Dermis lymphatic vessel endothelial cell (primary cell): ENCODE data around the gene SLC25A28. TPM values are rescaled to one million over a fixed set of nuclear protein-coding genes. Genes with fewer than 3 reads are reported as not detected.

Experiments used
- total RNA-seq: library from RNA; depleted of rRNA; stranded (reverse); fragments of >200 nt; gene quantifications from 2 replicates; pipeline ENCODE4 v1.2.1, GENCODE V29; 2014

Gene SLC25A28
- total RNA-seq, result 9.8 and 11.9 TPM in 2 replicates

GRCh38 chr10:99619851-99620710, at the start of gene SLC25A28:
SLC25A28 (minus strand) TSS chr10:99620439; CDS start chr10:99620335, 104 bp downstream.

DNA sequence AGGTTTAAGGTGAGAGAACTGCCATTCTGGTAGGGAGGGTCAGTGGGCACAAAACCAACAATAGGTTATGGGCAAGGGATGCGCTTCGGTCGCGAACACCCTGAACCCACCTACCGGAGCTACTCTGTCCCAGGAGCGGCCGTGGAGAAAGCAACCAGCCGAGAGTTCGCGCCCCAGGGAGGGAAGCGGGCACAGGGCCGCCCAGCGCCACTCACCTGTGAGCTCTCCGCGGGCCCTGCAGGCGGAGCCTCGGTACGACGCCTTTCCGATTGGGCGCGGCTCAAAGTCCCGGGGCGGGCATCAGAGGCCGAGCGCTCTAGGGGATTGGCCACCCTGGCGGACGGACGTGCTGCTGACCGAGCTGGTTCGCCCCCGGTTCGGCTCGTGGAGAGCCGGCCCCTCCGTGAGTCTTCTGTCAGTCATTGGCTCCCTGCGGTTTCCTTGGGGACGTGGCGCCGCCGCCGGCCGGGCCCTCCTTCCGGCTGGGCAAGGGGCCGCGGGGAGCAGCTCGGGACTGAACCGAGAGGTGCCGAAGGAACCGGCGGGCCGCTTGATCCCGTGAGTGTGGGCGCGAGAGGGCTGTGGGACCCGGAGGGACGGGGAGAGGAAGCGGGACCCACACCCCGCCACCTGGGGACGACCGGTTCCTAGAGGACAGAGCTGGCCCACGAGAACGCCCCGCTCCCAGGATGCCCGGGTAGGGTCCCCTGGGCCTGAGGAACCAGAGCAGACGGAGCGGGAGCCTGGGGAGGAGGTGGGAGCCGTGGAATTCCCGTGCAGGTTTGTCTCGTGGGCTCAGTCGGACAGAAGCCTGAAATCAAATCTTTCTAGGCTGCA, 39.0 kb upstream of the SLC25A28 start, which contains the start of gene ENTPD7:
Gene ENTPD7, plus strand, starts transcription at position 479 of the 837 bp plus-strand sequence. CDS start 448 bp downstream, outside the sequence.

Other genes starting within 250 kb of the SLC25A28 start
- 14.6 and 17.1 TPM in 2 replicates for gene GOT1, start 189.8 kb downstream of the SLC25A28 start, total RNA-seq
- gene NKX2-3, start 87.5 kb downstream of the SLC25A28 start, total RNA-seq, result not detected in 2 replicates
- 17.2 and 22.9 TPM in 2 replicates for gene ENTPD7, start 39.1 kb upstream of the SLC25A28 start, total RNA-seq
- gene COX15, start 111.7 kb upstream of the SLC25A28 start, total RNA-seq, result 26.7 and 38.7 TPM in 2 replicates
- gene CUTC, start 111.8 kb upstream of the SLC25A28 start, total RNA-seq, result 23.4 and 26.7 TPM in 2 replicates
- gene ABCC2, start 162.2 kb upstream of the SLC25A28 start, total RNA-seq, result 0.43 and 0.54 TPM in 2 replicates